CD1c-positive myeloid dendritic cell (primary cell): ENCODE measurements around the gene MLIP.

ENCODE experiments used
- DNase-seq: peaks from one replicate; pipeline ENCODE4 v3.0.0-alpha.2; 2016; ENCODE audit errors: extremely low spot score

Gene MLIP

DNA sequence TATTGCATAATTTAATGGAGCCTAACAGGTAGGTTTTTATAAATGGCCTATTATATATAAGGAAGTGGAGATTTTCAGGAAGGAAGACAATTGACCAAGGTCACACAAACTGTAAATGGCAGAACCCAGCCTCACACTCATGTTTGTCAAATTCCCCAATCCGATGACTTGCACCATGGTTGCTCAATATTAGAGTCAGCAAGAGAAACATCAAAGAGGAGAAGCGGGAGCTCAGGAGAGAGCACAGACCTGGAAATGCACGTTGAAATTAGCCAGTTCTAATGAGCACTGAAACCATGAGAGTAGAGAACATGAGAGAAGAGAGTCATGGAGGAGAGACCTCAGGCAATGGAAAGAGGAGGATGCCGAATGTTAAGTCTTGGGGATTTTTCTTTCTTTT, 13.5 kb upstream of the MLIP start:
- DNase-seq = no peak

DNA sequence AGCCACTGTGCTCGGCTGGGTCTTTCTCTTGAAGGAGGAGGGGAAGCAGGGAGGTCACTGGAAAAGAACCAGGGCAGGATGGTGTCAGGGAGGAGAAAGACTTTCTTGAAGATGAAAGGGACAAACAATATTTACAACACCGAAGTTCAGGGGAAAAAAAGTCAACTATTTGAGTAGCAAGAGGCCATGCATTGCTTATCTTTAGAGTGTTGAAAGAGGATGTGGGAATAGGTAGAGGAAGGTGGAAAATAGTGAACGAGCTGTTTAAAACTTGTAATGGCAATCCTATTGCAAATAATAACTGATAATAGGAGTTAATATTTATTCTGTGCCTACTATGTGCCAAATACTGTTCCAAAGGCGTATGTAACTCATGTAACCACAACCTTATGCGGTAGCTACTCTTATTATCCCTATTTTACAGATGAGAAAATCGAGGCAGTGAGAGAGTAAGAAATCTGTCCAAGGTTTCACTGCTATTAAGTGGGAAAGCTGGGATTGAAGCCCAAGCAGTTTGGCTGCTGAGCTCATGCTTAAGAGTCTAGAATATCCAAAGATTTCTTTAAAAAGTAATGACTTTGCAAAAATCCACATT, 12.7 kb upstream of the MLIP start:
- DNase-seq = no peak

DNA sequence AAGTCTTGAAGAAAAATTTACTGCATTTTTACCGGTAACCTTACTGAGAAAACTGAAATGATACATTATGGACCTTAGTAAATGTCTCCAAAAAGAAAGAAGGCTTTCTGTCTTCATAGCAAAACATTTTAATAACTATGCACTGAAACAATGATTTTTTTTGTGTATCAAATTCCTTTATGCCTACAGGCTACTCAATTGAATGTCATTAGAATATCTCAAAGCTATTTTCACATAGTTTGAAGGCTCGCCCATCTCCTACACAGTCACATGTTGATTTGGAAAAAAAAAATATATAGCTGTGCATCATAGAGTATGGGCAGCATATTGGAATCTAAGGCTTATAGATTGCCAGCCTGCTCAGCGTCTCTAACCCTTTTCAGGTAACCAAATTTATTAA, 12.0 kb upstream of the MLIP start:
- DNase-seq = no peak

DNA sequence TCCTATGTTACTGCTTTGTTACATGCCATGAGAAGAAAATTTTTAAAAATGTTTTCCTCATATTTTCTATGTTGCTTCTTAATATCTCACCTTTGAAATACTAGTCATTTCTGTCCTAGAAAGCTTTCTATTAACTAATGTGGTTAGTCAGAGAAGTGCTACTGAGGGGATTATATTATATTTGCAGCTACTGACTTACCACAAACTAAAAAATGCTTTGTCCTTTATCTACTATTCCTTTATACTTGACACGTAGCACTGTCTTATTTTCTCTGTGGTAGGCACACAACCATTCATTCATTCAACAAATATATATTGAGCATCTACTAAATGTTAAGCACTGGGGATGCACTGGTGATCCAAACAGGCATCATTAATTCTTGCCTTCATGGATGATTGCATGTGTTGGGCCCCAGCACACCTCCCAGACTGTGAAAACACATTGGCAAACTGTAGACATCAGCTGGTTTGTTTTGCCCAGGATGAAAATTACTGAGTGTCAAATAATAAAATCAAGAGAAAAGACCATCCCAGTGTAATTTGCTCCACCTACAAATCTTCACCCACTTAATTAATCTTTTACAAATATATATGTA, 10.7 kb upstream of the MLIP start:
- no peak for DNase-seq

DNA sequence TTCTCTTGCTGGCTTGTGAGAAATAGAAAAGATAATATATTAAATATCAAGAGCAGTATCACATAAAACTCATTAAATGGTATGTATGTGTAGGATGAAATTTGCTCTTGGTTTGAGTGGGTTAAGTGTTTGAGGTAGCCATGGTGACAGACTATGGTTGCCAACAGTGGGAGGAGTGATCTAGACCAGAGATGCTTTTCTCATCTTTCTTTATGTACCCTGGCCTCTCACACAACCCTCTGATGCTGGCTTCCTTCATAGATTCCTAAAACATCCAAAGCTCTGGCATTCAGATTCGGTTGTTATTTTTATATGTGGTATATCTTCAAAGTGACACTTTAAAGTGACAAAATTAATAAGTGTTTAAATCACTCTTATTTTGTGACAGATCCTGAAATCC, 9.0 kb upstream of the MLIP start:
- no peak for DNase-seq

DNA sequence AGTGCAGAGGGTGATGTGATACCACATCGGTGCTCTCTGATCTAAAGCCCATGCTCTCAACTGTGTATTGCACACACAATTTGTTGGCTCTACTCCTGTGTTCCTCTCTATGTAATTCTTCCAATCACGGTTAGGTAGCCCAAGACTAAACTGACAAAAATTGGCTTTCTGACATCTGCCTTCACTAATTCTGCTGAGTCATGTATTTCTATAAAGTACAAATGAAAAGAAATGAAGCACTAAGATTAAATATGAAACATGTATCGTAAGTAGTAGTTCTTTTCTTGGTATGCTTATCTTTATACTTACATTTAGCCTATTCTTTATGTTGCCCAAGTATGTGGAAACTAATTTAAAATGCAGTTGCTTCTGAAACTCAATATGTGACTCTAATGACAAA, 7.7 kb upstream of the MLIP start:
- no peak for DNase-seq

DNA sequence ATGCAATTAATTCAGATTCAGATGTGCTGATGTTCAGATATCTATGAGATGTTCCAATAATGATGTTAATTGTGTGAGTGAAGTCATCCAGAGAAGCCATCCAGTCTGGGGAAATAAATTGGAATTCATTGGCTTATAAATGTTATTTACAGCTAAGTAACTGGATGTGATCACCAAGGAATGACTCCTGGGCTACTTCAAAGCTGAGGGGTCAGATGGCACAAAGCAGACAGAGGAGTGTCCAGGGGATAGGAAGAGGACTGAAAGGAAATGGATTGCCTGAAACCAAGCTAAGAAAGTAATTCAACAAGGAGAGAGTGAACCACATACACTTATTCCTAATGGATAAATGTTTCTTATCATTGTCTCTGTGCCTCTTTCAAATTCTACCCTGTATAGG, 4.5 kb upstream of the MLIP start:
- DNase-seq = no peak

DNA sequence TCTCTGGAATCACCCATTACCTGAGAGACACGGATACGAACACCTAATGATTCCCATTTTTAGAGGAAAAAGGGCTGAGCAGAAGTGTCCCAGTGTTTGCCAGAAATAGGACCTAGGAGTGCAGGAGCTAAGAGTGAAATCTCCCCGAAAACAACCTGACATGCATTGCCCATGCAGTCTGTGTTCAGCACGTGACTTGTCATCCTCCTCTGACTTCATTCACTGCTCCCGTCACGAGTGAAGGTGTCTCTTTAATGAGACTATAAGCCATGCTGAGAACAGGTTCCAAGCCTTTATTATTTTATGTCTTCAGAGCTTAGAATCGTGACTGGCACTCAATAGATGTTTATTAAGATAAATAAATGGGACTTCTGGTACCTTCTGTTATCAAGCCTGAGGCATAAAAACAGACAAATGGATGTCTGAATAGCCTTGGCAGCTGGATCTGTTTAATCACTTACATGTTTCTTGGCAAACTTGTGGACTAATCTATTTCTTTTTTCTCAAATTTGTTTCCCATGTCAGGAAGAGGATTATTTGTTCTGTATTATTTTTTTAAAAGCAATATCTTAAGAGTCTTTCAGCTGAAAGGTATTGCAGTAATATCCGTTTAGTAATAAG, 3.7 kb upstream of the MLIP start:
- DNase-seq = no peak

DNA sequence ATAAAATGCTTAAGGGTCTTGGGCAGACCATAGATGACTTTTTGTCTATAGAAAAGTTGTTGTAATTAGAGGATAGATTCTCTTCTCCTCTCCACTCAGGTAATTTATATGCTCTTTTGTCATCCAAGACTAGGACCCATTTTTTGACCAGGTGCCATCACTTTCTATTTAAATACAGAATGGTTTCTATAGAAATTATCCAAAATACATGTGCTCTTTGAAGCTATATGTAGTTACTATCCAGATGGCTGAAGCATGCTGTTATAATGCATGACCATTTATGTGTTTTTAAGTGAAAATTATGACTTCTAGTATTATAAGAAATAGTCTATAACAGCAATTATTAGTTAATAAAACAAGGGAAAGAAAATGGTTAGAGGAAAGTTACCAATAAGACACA, 3.0 kb upstream of the MLIP start:
- DNase-seq = no peak

DNA sequence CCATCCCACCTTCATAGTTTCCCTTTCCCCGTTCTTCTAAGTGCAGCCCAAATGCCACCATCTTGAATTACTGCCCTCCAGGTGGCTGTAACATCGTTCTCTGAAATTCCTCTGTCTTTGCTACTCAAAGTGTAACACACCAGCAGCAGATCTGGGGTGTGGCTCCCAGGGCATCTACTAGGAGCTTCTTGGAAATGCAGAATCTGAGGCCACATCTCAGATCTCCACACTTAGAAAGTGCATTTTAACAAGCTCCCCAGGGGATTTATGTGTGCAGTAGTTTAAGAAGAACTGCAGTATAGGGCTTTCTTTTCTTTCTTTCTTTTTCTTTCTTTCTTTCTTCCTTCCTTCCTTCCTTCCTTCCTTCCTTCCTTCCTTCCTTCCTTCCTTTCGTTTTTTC, 1.7 kb upstream of the MLIP start:
- no peak for DNase-seq

DNA sequence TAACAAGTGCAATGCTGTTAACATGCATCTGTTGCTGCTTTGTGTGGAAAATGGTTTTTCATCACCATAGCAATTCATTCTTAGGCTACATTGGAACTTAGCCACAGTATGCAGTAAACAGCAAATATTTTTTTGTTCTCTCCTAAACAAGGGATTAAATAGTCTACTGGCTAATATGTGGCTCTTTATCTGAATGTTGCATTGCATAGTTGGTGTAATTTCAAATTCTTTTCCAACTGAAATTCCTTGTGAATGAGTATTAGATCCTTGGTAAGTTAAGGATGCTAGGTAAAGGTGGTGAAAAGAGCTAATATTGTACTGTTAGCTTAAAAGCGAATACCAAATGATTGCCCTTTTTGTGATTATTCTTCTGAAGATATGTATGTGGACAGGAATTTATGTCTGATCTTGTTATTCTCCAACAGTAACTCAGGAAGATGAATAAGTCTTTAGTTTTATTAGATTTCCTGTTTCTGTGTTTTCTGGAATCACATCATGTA, 958 bp downstream of the MLIP start:
- DNase-seq = no peak

DNA sequence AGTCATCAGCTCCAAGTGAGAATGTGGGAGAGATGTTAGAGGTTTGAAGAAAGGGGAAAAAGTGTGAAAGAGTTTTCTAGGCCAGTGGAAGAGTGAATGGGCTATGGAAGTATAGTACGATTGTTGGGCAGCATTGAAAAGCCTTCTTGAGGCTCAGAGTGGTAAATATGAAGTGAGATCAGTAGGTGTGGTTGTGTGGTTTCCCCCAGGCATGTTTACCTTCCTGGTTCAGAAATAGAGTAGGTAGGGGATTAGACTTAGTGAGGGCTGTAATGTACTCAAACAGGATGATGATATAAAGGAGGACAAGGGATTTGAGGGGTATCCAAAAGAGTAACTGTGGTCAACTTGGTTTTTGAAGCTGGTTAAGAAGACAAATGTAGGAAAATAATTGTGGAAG, 3.7 kb downstream of the MLIP start:
- DNase-seq = no peak

DNA sequence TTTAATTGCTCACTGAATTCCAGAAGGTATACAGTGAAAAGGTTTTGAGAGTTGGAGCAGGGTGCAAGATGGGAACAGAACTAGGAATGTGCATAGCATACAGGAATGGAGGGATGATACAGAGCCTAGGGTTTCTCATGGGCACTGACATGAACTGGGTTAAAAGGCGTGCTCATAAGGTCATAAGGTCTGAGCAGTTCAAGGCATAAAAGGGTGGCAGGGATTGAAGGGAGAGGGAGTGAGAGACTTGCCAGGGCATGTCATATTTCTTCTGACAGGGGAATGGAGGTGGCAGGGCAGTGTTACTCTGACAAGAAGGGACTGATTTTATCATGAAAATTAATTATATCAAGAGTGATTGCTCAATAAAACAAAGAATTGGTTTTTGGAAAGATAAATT, 4.7 kb downstream of the MLIP start:
- DNase-seq = no peak

DNA sequence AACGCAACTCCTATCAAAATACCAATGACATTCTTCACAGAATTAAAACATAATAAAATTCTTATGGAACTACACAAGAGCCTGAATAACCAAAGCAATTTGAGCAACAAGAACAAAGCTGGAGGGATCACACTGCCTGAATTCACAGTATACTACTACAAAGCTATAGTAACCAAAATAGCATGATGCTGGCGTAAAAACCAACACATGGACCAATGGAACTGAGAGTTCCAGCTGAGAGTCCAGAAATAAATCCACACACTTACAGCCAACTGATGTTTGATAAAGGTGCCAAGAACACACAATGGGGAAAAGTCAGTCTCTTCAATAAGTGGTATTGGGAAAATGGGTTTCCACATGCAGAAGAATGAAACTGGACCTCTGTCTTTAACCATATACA, 6.9 kb downstream of the MLIP start:
- no peak for DNase-seq

DNA sequence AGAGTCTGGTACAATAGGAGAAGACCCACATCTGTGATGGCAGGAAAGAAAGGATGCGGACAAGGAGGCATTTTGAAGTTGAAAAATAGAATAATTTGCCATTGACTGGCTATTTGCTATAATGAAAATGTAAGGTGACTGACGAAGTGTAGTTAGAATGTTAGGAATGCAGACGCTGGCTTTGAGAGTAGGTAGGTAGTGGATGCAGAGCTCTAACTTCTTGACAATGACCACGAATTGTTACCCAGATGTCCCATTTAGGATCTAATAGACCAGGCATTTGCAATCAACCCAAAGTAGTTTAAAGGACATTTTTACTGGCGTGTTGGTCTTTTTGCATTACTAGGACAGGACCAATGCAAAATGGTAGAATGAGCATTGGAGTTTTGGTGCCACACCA, 14.2 kb downstream of the MLIP start:
- no peak for DNase-seq

DNA sequence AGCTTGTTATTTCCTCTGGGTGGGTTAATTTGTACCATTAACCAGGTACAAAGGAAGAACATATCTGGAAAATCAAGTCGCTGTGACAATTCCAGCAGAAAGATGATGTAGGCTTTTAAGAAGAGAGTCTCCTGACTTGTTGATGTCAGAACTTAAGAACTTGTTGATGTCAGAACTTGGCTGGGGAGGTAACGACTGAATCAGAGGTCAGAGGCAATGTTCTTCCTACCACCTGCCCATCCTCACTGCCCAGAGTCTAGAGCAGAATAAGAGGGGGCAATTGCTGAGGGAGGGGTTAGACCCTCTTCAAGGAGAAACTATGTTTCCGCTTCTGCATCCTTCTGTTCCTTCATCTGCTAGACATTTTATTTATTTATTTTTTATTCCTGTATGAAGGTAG, 18.9 kb downstream of the MLIP start:
- DNase-seq = no peak

DNA sequence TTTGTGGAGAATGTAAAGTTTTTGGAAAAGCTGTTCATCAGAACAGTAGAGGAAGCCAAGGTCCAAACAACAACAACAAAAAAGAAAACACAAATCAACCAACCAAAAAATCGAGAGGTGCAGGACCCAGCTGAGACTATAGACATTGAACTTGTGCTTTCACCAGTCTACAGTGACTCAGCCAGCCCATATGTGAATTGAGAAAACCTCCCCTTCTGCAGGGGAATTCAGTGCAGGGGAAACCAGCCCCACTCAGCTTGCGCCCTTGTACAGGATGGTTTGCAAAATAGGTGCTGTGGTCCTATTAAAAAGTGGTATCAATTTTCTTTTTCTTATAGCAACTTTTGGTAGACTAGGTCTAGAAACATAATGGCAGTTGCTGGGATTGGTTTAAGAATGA, 21.3 kb downstream of the MLIP start:
- DNase-seq = no peak

DNA sequence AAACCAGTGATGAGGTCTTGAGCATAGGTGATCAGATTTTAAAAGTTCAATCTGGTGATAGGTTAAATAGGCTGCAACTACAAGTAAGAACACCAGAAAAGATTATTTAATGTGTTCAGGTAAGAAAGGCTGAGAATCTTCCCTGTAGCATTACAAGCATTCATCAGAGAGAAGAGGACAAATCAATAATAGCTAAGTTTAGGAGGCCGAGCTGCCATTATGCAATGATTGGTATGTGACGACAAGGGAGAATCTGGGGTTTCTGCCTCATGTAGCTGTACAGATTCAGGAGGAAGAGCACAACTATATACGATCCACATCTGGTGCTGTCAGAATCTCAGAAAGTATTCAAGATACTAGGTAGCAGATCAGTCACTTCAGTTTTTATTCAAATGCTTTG, 21.9 kb downstream of the MLIP start:
- DNase-seq = no peak

DNA sequence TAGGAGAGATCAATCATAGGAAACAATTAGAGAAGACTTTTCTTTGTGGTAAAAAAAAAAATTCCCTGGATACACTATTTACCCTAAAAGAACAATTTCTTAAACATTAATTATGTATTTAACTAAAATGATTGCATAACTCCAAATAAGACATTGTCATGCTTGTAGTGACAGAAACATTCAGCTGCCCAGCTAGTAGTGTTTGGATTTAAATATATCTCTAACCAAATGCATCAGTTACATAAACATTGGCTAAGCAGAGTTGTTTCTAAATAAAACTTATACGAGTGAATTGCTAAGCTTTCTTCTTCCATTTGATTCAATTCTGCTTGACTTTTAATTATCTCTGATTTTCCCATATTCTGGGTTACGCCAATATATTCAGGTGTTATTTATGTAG, 23.7 kb downstream of the MLIP start:
- DNase-seq = no peak

DNA sequence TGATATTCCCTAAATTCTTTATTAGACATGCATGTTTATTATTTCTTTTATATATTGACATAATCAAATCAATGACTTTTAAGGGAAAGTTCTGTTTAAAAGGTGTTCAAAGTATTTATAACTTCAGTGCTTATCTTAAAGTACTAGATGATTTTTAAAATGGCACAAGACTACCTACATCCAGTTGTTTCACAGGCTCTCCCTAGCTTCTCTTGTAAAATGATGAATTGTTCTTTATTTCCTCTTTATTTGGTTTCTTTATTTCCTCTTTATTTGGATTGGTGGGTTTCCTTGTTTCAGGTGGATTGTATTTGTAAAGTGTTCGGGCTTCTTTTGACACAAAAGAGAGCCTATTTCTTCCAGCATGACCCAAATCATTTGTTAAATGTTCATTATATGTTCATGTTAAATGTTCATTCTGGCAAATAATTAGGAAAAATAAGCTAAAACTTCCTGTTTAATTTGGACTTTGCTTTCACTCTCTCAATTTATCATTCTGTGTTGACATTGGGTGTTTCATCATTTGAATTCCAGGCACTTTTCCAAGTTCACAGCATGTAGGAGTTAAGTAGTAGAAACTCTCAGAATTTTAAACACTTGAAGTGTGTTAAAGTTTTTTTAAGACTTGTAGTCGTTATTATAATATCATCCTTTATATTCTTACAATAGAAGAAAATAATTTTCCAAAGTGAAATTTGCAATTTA, 24.6 kb downstream of the MLIP start:
- no peak for DNase-seq

DNA sequence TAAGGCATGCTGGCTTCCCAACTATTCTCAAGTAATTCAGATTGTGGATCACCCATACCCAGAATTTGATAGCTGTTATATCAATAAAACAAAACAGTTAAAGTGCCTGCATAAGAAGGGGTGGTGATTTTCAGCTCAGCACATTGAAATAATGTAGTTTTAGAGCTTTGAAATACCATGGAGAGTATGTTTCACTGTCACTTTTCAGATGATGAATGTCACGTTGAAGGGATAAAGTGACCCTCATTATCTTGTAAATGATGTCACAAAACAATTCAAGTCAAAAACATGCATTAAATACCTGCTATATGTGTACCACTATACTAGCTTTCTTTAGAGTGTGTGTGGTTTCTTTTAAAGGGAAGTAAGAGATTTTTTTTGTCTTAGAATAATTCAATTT, 27.6 kb downstream of the MLIP start:
- DNase-seq = no peak

DNA sequence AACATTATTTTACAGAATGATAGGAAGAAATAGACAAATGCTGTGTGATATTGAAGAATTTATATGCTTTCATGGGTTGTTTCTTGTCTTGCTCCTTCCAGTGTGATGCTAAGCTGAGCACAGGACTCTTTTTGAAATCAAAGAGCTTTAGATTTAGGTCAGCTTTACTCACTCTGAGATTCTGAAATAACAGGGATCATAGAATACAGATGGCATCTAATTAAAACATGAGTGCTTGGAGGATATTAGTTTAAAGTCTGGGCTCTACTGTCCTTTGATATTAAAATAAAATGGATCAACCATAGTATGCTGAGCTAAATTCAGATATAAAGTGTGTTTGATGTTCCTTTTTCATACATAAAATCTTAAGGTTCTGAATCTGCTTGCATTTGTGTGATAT, 29.6 kb downstream of the MLIP start:
- DNase-seq = no peak

DNA sequence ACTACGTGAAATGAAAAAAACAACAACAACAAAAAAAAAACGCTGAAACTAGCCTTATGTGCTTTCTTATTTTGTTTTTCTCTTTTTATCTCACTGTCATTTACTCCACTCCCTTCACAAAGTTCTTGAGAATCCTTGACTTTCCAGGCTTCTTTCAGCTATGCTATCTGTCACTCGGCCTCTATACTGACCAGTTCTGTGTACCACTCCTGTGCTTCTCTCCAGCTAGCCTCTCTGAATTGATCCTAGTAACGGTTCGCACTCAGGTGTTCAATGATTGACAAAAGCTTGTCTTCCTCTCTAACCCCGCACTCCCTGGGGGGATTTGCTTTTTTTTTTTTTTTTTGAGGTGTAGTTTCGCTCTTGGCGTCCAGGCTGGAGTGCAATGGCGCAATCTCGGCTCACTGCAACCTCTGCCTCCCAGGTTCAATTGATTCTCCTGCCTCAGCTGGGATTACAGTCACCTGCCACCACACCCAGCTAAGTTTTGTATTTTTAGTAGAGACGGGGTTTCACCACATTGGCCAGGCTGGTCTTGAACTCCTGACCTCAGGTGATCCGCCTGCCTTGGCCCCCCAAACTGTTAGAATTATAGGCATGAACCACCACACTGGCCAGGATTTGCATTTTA, 31.8 kb downstream of the MLIP start:
- no peak for DNase-seq
